GM23338 (cell line): ENCODE results near the gene LUZP2. TPM values are rescaled to one million over a fixed set of nuclear protein-coding genes. Genes with fewer than 3 reads are reported as not detected.

Experiments
- ATAC-seq: fragments of 200-7000 bp; cut with Tn5 transposase; 3 replicates; pipeline ENCODE4 v1.9.1; 2020
- DNase-seq: peaks from one replicate; pipeline ENCODE4 v3.0.0-alpha.2; 2015; ENCODE audit warnings: low spot score
- H2AFZ ChIP-seq: fragments of 200-600 bp; sonication (generic); 2 replicates; pipeline ENCODE4 v1.8.0; 2016; ENCODE audit warnings: antibody characterized with exemption, mild to moderate bottlenecking, moderate library complexity
- H3F3A ChIP-seq: fragments of 200-600 bp; sonication (generic); replicated peaks from 2 replicates; pipeline ENCODE4 v1.8.0; 2017; ENCODE audit warnings: antibody characterized with exemption, mixed run types, low read depth
- H3K27ac ChIP-seq: fragments of 200-600 bp; sonication (generic); 2 replicates; pipeline ENCODE4 v1.6.1; 2016; ENCODE audit warnings: low read depth
- H3K27me3 ChIP-seq: fragments of 200-600 bp; sonication (generic); 2 replicates; pipeline ENCODE4 v1.8.0; 2016; ENCODE audit warnings: mild to moderate bottlenecking, mixed run types, moderate library complexity; ENCODE audit not compliant: insufficient read depth
- H3K36me3 ChIP-seq: fragments of 200-600 bp; sonication (generic); 2 replicates; pipeline ENCODE4 v1.8.0; 2016; ENCODE audit warnings: mild to moderate bottlenecking; ENCODE audit not compliant: insufficient read depth
- H3K4me1 ChIP-seq: fragments of 200-600 bp; sonication (generic); 2 replicates; pipeline ENCODE4 v1.8.0; 2016; ENCODE audit warnings: mild to moderate bottlenecking, moderate library complexity; ENCODE audit not compliant: insufficient read depth
- H3K4me2 ChIP-seq: fragments of 200-600 bp; sonication (generic); 2 replicates; pipeline ENCODE4 v1.7.1; 2017; ENCODE audit warnings: mixed run types
- H3K4me3 ChIP-seq: fragments of 200-600 bp; sonication (generic); 2 replicates; pipeline ENCODE4 v1.6.1; 2016; ENCODE audit warnings: mixed run types
- H3K79me2 ChIP-seq: fragments of 200-600 bp; sonication (generic); replicated peaks from 2 replicates; pipeline ENCODE4 v1.8.0; 2017; ENCODE audit warnings: mild to moderate bottlenecking; ENCODE audit not compliant: insufficient read depth
- H3K9me2 ChIP-seq: fragments of 200-600 bp; sonication (generic); 2 replicates; pipeline ENCODE4 v1.8.0; 2017; ENCODE audit not compliant: insufficient read depth
- H4K20me1 ChIP-seq: fragments of 200-600 bp; sonication (generic); replicated peaks from 2 replicates; pipeline ENCODE4 v1.8.0; 2017; ENCODE audit warnings: mild to moderate bottlenecking; ENCODE audit not compliant: insufficient read depth
- H3K27ac Mint-ChIP-seq: 2 replicates; pipeline ENCODE4 v1.8.0; 2020; ENCODE audit warnings: inconsistent platforms, mild to moderate bottlenecking, moderate library complexity, mixed read lengths
- H3K27me3 Mint-ChIP-seq: 3 replicates; pipeline ENCODE4 v1.8.0; 2022; ENCODE audit warnings: low read depth, mild to moderate bottlenecking, moderate library complexity, mixed read lengths, inconsistent platforms; ENCODE audit not compliant: insufficient read depth, poor library complexity
- H3K36me3 Mint-ChIP-seq: 3 replicates; pipeline ENCODE4 v1.8.0; 2021; ENCODE audit warnings: low read depth, mild to moderate bottlenecking, inconsistent platforms, moderate library complexity, mixed read lengths
- H3K4me1 Mint-ChIP-seq: 3 replicates; pipeline ENCODE4 v1.8.0; 2020; ENCODE audit warnings: mild to moderate bottlenecking, inconsistent platforms, mixed read lengths
- H3K4me3 Mint-ChIP-seq: 3 replicates; pipeline ENCODE4 v1.8.0; 2021; ENCODE audit warnings: moderate library complexity, mild to moderate bottlenecking, inconsistent platforms, mixed read lengths
- H3K9me3 Mint-ChIP-seq: 3 replicates; pipeline ENCODE4 v1.8.0; 2020; ENCODE audit warnings: moderate library complexity, mild to moderate bottlenecking, inconsistent platforms, mixed read lengths
- CREB1 ChIP-seq: fragments of 250-450 bp; sonication (Bioruptor Pico); IDR thresholded peaks from 2 replicates; pipeline ENCODE4 v1.5.0; 2020; ENCODE audit warnings: low read depth, mild to moderate bottlenecking, moderate library complexity
- EZH2 ChIP-seq: fragments of 200-600 bp; sonication (generic); IDR thresholded peaks from one replicate; pipeline ENCODE4 v1.8.0; 2017; ENCODE audit warnings: antibody characterized with exemption, mild to moderate bottlenecking, low read depth; ENCODE audit not compliant: unreplicated experiment
- EZH2phosphoT487 ChIP-seq: fragments of 200-600 bp; sonication (generic); IDR thresholded peaks from one replicate; pipeline ENCODE4 v1.8.1; 2018; ENCODE audit warnings: antibody characterized with exemption; ENCODE audit not compliant: unreplicated experiment
- NANOG ChIP-seq: IDR thresholded peaks from 2 replicates; pipeline ENCODE4 v1.6.1; 2016; ENCODE audit warnings: antibody characterized with exemption, borderline replicate concordance
- POLR2AphosphoS5 ChIP-seq: IDR thresholded peaks from 2 replicates; pipeline ENCODE4 v1.6.1; 2016; ENCODE audit warnings: antibody characterized with exemption, low read depth
- REST ChIP-seq: IDR thresholded peaks from one replicate; pipeline ENCODE4 v1.6.1; 2018; ENCODE audit warnings: antibody characterized with exemption; ENCODE audit not compliant: unreplicated experiment
- polyA plus RNA-seq: library from polyadenylated mRNA; unstranded; fragments of >200 nt; fragmentation: Nextera tagmentation; extraction: Ambion mirVana; gene quantifications from 2 replicates; pipeline ENCODE4 v1.2.1, GENCODE V29; 2016
- total RNA-seq: library from RNA; depleted of rRNA; stranded (reverse); fragments of >200 nt; shearing (Covaris generic); gene quantifications from 2 replicates; pipeline ENCODE4 v1.2.3, GENCODE V29; 2014
- TF ChIP-seq, protein P1 (sequence below), 2 experiments: fragments of 200-600 bp in 1 of 2; sonication (generic) in 1 of 2; conservative IDR thresholded peaks; 2 replicates each; pipeline versions ENCODE4 v1.5.1 to v1.6.1; 2016 to 2017; ENCODE audit warnings: antibody characterized with exemption in 2 of 2, low read depth in 2 of 2, mild to moderate bottlenecking in 2 of 2, moderate library complexity in 1 of 2
- TF ChIP-seq, protein P2 (sequence below): fragments of 250-450 bp; sonication (Bioruptor Pico); IDR thresholded peaks from 2 replicates; pipeline ENCODE4 v1.5.0; 2020; ENCODE audit warnings: mild to moderate bottlenecking, moderate library complexity

Gene LUZP2
- total and polyA plus RNA-seq, 2 experiments from 2014 or later: 2.0 to 9.2 TPM

DNA sequence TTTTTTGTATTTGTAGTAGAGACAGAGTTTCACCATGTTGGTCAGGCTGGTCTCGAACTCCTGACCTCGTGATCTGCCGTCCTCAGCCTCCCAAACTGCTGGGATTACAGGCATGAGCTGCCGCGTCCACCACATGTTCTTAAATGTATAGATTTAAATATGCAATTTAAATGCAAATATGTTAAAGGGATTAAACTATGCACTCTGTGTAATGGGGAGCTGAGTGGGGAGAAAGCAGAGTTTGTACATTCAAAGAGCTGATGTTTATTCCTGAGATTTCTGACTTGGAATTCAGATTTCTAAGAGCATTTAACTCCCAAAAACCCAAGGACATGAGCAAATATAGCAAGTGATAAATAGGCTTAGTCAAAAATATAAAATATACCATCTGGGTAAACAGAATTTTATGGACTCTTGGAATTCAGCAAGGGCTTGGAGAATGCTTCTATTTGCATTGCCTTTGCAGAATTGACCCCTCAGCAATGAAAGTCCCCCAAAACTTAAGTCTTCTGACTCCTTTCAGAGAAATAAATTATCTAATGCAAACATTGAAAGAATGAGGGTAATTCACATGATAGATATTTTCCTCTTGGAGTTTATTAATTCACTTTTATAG is 170.6 kb downstream of the LUZP2 start (continued):
- no peak for TF ChIP-seq REST
- TF ChIP-seq POLR2AphosphoS5: no peak
- no peak for TF ChIP-seq NANOG

DNA sequence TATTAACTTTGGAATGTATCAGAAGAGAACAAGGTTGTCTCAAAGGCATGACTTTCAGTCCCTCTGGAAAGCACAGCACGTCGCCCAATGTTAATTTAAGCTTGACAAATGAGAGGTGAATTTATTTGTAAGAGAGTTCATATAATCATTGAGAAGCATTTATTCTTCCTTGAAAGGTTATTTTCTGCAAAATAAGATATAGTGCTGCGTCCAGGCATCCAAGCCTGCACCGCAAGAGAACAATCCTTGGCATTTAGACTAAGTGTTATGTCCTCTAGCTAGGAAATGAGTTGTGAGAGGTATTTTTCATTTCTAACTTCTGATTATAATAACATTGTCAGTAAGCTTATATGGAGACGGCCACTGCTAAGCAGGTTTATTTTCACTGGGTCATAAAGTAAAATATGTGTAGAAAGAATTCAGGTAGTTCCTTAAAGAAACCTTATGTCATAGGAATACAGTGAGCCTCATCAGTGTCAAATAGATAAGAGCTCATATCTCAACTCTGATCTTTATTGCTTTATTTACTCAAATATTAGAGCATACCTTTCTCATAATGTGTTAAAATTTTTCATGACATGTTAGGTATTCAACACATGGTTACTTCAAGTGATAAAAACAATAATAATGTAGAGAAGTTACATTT is 182.0 kb downstream of the LUZP2 start:
- no peaks in the 10 kb centered on the region for H3K9me2 ChIP-seq
- H3K79me2 ChIP-seq: no peaks in the 10 kb centered on the region
- no peaks in the 10 kb centered on the region for H3K36me3 ChIP-seq
- H2AFZ ChIP-seq: no peak overlapping the region
- no peak overlapping the region for H3K27ac ChIP-seq
- no peaks in the 10 kb centered on the region for H3K9me3 Mint-ChIP-seq
- H3K27ac Mint-ChIP-seq: no peak overlapping the region
- no peaks in the 10 kb centered on the region for H3F3A ChIP-seq
- H3K36me3 Mint-ChIP-seq: no peaks in the 10 kb centered on the region
- H3K4me1 ChIP-seq: peaks cover 23% of the 10 kb centered on the region
- ATAC-seq: no peak
- peak overlapping the region; percentile 17; the same call in 1 of the 2 replicates for H3K4me2 ChIP-seq
- no peaks in the 10 kb centered on the region for H3K27me3 ChIP-seq
- no peak for DNase-seq
- no peak overlapping the region for H3K4me3 Mint-ChIP-seq
- no peaks in the 10 kb centered on the region for H4K20me1 ChIP-seq
- H3K27me3 Mint-ChIP-seq: peaks cover 4% of the 10 kb centered on the region
- no peak overlapping the region for H3K4me3 ChIP-seq
- peaks cover 26% of the 10 kb centered on the region for H3K4me1 Mint-ChIP-seq
- TF ChIP-seq REST (no peak), CREB1 (no peak), POLR2AphosphoS5 (no peak), EZH2 (no peak), EZH2phosphoT487 (no peak)
- TF ChIP-seq, protein P1, sequence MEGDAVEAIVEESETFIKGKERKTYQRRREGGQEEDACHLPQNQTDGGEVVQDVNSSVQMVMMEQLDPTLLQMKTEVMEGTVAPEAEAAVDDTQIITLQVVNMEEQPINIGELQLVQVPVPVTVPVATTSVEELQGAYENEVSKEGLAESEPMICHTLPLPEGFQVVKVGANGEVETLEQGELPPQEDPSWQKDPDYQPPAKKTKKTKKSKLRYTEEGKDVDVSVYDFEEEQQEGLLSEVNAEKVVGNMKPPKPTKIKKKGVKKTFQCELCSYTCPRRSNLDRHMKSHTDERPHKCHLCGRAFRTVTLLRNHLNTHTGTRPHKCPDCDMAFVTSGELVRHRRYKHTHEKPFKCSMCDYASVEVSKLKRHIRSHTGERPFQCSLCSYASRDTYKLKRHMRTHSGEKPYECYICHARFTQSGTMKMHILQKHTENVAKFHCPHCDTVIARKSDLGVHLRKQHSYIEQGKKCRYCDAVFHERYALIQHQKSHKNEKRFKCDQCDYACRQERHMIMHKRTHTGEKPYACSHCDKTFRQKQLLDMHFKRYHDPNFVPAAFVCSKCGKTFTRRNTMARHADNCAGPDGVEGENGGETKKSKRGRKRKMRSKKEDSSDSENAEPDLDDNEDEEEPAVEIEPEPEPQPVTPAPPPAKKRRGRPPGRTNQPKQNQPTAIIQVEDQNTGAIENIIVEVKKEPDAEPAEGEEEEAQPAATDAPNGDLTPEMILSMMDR (conservative IDR thresholded peaks at IDR 0.05; ENCODE audit: low read depth in 2 of 2): no peak
- TF ChIP-seq, protein P2, sequence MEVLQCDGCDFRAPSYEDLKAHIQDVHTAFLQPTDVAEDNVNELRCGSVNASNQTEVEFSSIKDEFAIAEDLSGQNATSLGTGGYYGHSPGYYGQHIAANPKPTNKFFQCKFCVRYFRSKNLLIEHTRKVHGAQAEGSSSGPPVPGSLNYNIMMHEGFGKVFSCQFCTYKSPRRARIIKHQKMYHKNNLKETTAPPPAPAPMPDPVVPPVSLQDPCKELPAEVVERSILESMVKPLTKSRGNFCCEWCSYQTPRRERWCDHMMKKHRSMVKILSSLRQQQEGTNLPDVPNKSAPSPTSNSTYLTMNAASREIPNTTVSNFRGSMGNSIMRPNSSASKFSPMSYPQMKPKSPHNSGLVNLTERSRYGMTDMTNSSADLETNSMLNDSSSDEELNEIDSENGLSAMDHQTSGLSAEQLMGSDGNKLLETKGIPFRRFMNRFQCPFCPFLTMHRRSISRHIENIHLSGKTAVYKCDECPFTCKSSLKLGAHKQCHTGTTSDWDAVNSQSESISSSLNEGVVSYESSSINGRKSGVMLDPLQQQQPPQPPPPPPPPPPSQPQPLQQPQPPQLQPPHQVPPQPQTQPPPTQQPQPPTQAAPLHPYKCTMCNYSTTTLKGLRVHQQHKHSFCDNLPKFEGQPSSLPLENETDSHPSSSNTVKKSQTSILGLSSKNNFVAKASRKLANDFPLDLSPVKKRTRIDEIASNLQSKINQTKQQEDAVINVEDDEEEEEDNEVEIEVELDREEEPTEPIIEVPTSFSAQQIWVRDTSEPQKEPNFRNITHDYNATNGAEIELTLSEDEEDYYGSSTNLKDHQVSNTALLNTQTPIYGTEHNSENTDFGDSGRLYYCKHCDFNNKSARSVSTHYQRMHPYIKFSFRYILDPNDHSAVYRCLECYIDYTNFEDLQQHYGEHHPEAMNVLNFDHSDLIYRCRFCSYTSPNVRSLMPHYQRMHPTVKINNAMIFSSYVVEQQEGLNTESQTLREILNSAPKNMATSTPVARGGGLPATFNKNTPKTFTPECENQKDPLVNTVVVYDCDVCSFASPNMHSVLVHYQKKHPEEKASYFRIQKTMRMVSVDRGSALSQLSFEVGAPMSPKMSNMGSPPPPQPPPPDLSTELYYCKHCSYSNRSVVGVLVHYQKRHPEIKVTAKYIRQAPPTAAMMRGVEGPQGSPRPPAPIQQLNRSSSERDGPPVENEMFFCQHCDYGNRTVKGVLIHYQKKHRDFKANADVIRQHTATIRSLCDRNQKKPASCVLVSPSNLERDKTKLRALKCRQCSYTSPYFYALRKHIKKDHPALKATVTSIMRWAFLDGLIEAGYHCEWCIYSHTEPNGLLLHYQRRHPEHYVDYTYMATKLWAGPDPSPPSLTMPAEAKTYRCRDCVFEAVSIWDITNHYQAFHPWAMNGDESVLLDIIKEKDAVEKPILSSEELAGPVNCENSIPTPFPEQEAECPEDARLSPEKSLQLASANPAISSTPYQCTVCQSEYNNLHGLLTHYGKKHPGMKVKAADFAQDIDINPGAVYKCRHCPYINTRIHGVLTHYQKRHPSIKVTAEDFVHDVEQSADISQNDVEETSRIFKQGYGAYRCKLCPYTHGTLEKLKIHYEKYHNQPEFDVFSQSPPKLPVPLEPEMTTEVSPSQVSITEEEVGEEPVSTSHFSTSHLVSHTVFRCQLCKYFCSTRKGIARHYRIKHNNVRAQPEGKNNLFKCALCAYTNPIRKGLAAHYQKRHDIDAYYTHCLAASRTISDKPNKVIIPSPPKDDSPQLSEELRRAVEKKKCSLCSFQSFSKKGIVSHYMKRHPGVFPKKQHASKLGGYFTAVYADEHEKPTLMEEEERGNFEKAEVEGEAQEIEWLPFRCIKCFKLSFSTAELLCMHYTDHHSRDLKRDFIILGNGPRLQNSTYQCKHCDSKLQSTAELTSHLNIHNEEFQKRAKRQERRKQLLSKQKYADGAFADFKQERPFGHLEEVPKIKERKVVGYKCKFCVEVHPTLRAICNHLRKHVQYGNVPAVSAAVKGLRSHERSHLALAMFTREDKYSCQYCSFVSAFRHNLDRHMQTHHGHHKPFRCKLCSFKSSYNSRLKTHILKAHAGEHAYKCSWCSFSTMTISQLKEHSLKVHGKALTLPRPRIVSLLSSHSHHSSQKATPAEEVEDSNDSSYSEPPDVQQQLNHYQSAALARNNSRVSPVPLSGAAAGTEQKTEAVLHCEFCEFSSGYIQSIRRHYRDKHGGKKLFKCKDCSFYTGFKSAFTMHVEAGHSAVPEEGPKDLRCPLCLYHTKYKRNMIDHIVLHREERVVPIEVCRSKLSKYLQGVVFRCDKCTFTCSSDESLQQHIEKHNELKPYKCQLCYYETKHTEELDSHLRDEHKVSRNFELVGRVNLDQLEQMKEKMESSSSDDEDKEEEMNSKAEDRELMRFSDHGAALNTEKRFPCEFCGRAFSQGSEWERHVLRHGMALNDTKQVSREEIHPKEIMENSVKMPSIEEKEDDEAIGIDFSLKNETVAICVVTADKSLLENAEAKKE (CRISPR knock-in tag): no peak
